GM19452 (cell line): ENCODE data around the gene UTP20.

Source experiments
- ATAC-seq: cut with Tn5 transposase; IDR thresholded peaks from one replicate; pipeline ENCODE4 v1.9.1; 2021; ENCODE audit not compliant: unreplicated experiment

The UTP20 gene

GRCh38 chr12:101424620-101425019 lies 144.7 kb downstream of the UTP20 start:
- ATAC-seq, result no peak

GRCh38 chr12:101430456-101430855 lies 150.6 kb downstream of the UTP20 start:
- no peak for ATAC-seq

GRCh38 chr12:101436136-101436535 lies 156.2 kb downstream of the UTP20 start:
- no peak for ATAC-seq
